ENCODE measurements around the gene MSH2.

GRCh38 chr2:47402555-47402804, 476 bp upstream of the MSH2 start:
- no peak for TF ChIP-seq EZH2phosphoT487 (IDR thresholded peaks at IDR 0.05; ENCODE audit: insufficient read depth, low read depth)
- no peak for TF ChIP-seq EZH2 (IDR thresholded peaks at IDR 0.05; ENCODE audit: insufficient read depth, poor library complexity, severe bottlenecking)

Data from GM23248 (cell line).